Measurements from ENCODE around the gene TBATA. TPM values are rescaled to one million over a fixed set of nuclear protein-coding genes. Genes with fewer than 3 reads are reported as not detected.

The TBATA gene
- total RNA-seq, 1 experiment from 2014 or later: not detected

DNA sequence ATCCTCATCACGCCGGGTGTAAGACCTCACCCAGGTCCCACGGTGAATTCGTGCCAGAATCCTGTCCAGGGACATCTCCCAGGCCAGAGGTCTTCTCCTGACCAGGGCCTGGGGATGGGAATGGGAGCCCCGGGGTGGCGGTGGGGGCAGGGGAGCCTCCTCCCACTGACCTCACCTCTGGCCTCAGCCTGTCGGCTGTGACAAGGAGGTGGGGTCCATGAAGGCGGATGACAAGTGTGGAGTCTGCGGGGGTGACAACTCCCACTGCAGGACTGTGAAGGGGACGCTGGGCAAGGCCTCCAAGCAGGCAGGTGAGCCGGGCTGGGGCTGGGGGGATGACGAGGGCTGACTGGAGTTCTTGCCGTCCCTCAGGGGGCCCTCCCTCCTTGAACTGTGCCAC is 41.3 kb downstream of the TBATA start:
- no peak for DNase-seq (ENCODE audit: low read depth)

DNA sequence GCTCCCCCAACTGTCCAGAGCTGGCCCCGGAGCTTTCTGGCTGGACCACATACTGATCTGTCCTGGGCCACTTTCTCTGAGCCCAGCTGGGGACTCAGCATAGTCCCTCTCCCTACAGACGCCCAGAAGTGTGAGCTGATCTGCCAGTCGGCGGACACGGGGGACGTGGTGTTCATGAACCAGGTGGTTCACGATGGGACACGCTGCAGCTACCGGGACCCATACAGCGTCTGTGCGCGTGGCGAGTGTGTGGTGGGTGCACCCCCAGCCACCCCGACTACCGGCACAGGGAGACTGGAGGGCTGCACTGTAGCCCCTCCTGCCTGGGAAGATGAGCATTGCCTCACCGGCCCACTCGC is 41.8 kb downstream of the TBATA start:
- DNase-seq (ENCODE audit: low read depth): no peak

DNA sequence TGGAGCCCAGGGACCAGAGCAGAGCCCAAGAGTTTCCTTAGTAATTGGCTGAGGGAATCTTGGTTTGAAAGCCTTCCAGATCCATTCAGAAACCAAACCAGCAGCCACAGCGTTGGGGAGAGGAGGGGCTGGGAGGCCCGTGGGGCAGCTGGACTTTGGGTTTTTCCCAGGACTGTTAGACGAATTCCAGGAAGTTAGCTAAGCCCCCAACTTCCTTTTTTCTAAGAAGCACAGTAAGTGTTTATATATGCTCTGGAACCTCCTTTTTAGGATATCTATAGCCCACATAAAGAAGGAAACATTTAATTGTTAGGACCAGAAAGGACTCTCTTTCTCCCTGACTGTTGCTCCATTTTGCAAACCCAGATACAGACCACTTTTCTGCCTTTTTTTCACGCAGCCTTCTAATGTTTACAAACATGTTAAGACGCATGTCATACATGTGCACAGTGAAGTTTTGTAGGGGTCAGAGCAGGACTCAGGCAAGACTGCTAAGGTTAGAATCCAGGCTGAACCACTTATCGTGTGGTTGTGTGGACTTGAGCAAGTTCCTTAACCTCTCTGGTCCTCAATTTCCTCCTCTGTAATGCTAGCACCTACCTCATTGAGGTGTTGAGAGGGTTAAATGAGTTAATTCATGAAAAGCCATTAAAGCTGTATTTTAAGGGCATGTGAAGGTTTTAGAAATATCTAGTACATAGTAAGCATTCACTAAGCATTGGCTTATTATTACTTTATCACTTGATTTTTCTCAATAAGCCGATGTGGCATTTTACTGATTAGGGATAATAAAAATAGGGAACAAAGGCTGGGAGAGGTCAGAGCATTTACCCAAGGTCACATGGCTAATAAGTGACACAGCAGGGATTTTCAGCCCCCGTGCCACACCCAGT is 42.4 kb downstream of the TBATA start:
- peak; percentile 79 for DNase-seq (ENCODE audit: low read depth)

DNA sequence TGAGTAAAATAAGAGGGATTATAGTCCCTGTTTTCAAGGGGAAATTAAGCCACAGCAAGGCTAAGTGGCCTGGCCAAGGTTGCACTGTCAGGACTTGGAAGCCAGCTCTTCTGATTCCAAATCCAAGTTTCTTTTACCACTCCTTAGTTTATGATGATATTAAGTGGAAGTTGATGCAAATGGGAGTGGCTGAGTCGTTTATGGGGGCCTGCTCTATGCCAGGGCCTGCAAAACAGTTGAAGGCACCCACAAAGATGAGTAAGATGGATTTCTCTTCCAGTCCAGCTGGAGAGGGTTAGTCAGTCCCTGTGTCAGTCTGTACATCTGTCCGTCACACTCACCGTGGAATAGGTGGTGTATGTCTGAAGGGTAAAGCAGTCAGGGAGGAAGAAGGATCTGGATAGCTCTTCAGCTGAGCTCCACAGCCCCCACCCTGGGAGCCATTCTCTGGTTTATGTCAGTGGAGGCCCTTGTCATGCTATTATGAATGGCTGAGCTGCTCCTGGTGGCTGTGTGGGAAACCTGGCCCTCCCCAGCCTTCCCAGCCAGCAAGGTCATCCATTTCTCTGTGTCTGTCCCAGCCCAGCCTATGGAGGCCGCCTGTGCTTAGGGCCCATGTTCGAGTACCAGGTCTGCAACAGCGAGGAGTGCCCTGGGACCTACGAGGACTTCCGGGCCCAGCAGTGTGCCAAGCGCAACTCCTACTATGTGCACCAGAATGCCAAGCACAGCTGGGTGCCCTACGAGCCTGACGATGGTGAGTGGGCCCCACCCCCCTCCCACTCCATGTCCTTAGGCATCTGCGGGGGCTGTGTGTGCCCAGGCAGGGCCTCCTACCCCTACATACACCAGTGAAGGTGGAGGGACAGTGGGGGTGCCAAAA is 44.5 kb downstream of the TBATA start:
- peak; percentile 35 for DNase-seq (ENCODE audit: low read depth)

DNA sequence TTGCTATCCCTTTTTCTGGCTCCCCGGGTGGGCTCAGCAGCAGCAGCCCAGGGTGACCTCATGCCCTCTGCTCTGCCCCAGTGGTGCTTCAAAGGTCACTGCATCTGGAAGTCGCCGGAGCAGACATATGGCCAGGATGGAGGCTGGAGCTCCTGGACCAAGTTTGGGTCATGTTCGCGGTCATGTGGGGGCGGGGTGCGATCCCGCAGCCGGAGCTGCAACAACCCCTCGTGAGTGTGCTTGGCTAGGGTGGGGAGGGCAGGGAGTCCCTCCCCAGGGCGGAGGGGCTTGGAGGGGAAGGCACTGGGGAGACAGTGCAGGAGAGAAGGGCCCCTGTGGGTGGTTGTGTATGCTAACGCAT is 46.4 kb downstream of the TBATA start:
- DNase-seq (ENCODE audit: low read depth): no peak

DNA sequence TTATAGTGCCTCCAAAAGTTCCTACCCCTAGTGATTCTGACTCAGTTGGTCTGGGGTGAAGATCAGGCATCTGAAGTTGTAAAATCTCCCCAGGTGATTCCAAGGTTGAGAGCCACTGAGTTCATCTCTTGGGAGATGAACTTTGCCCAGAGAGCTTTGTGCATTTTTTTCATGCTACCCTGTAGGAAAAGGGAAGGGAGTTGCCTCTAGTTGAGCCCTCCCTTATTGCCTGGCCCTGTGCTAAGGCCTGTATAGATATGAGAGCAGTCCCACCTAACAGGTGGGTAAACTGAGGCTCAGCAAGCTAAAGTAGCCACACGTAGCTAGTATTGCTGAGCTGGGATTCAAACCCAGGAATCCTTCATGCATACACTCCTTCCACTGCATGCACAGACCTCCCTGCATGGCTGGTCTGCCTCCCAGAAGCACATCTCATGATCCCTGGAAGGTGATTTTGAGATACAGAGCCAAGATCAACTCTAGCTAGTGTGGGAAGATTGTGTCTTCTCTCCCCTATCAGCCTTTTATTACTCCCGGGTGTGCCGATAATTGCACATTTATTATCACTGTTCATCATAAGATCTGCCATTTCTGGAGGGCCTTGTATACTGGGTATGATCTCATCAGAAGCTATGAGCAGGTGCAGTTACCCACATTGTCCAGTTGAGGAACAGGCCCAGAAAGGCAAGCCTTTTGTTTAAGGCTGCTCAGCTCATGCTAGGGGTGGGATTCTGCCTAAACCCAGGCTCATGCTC is 47.0 kb downstream of the TBATA start:
- DNase-seq (ENCODE audit: low read depth): no peak

DNA sequence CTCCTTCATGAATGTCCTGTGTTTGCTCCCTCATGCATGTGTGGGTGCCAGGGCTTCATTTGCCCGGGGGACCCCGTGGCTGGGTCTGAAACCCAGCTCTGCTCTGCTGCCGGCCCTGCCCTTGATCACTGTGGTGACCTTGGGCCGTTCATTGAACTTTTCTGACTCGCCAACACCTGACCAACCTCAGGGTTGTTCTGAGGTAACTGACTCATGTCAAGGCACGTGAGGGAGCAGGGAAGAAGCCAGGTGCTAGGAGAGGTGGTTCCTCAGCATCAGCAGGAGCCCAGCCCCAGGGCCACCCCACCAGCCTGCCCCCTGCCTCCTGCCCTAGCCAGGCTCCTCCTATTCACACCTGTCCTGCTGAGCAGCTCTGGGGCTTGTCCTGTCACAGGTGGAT is 47.9 kb downstream of the TBATA start:
- no peak for DNase-seq (ENCODE audit: low read depth)

DNA sequence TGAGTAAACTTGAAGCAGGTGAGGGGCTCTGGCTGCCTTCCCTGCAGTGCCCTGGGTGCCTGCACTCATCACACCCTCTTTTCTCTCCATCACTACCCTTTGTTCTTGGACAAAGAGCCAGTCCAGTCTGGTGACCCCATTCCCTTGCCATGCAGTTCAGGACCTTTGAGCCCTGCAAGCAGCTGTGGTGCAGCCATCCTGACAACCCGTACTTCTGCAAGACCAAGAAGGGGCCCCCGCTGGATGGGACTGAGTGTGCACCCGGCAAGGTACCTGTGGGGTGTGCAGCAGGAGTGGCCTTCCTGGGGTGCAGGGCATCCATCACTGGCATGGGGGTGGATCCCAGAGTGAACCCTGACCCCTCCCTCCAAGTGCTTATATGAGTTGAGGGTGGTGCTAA is 48.7 kb downstream of the TBATA start:
- no peak for DNase-seq (ENCODE audit: low read depth)

DNA sequence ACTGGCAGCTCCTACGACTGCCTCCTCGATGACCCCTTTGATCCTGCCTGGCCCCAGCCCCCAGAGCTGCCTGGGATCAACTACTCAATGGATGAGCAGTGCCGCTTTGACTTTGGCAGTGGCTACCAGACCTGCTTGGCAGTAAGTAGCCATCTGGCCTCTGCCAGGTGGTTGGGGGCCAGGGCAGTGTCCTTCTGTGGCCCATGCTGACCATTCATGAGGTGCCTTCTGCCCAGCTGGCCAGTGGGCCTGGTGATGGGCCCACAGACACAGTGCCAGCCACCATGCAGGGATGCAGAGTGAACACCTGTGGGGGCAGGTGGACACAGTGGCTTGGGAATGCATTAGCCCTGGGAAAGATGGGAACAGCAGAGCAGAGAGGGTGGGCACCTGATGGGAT is 50.0 kb downstream of the TBATA start:
- DNase-seq (ENCODE audit: low read depth): no peak

DNA sequence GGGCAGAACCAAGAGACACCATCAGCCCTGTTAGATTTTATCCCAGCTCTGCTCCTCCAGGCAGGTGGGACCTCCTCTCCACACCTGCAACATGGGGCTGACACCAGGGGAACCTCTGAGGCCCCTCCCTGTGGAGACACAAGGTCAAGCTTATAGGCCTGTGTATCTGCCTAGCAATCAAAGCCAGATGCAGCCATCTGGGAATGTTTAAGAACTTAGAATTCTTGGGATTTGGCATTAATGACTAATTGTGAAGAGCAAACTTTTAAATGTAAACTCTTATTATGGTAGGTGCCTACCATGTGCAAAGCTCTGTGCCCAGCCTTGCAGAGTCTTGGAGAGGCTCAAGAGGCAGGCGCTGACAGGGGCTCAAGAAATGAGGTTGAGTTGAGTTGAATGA is 52.1 kb downstream of the TBATA start:
- no peak for DNase-seq (ENCODE audit: low read depth)

DNA sequence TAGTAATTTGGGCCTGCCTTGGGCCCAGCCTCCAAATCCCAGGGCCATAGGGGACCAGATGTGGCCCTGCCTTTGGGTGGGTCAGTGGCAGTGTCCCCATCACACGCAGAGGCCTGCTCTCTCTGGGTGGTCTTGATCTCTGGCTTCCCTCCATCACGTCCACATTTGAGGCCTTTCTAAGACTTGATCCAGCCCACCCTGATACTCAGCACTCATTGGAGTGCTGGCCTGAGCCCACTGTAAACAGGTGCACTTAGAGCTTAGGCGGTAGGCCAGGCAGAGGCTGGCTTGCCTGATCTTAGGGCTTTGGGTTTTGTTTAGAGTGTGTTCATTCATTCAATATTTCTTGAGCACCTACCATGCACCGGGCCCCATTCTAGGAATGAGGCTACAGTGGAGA is 52.6 kb downstream of the TBATA start:
- DNase-seq (ENCODE audit: low read depth): no peak

DNA sequence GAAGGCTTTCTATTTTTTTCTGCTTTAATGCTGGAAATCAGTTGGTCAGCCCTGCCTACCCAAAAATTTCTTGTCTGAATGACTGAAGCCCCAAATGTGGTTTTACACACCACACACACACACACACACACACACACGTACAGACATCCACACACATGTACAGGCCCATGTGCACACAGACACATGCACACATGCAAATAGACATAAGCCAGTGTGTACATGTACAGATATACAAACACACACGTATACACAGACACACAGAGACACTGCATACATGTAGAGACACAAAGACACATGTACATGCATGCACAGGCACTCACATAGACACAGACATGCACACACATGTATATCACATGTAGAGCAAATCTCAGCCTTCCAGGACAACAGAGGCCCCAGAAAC is 54.2 kb downstream of the TBATA start:
- no peak for DNase-seq (ENCODE audit: low read depth)

DNA sequence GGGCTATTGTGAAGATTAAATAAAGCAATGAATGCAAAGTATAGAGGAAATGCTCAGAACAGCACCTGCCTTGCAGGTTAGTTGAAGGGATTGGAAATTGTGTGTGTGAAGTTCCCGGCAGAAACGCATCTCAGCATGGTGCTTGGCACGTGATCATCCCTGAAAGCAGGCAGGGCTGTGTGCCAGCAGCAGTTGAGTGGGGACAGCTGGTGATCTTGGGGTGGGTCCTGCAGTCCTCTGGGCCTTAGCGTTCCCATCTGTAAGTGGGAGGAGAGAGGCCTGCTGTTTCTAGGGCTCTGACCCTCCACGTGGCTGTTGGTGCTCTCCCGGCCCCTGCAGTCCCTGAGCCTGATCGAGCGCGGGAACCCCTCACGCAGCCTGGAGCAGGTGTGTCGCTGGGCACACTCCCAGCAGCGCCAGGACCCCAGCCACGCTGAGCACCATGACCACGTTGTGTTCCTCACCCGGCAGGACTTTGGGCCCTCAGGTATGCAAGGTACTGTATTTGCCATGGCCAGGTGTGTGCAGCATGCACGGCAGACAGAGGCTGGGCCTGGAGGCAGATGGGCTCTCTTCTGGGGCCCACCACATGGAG is 55.3 kb downstream of the TBATA start:
- no peak for DNase-seq (ENCODE audit: low read depth)

DNA sequence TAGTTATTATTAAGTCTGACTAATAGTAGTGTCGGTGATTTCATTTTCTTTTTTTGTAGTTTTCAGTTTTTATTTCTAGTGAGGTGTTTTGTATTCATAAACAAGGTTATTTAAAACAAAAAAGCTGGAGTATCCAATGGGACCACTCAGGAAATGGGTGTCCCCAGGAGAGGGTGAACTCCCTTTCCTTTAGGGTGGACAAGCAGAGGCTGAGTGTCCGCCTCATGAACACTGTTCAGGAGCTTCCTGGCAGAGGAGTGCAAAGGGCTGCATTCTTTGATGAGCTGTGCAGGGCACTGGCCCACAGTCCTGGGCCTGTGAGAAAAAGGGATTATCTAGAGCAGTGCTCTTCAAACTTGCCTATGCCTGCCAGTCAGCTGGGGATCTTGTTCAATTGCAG is 56.8 kb downstream of the TBATA start:
- no peak for DNase-seq (ENCODE audit: low read depth)

DNA sequence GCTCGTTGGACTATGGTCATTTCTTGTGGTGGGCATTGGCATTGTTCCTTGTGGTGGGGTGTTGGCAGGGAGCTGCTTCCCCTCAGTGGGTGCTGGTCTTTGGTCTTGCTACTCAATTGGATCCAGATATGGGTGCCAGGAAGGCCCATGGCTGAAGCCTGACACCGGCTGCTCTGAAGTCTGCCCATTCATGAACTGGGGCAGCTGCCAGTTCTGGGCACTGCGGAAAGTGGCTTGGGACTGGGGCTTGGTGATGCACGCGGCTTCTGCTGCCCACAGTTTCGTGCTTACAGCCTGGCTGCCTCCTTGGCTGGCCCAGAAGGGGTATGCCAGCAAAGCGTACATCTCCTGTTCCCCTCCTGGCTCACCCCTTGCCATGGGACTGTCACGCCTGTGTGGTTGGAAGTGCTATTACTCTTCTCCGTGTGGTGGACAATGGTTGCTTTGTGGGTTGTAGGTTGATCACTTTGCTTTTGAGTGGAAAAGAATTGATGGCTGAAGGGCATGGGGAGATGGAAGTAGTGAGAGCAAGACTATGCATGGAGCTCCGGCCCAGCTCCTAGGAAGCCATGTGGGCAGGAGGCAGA is 58.2 kb downstream of the TBATA start:
- peak; percentile 40 for DNase-seq (ENCODE audit: low read depth)

DNA sequence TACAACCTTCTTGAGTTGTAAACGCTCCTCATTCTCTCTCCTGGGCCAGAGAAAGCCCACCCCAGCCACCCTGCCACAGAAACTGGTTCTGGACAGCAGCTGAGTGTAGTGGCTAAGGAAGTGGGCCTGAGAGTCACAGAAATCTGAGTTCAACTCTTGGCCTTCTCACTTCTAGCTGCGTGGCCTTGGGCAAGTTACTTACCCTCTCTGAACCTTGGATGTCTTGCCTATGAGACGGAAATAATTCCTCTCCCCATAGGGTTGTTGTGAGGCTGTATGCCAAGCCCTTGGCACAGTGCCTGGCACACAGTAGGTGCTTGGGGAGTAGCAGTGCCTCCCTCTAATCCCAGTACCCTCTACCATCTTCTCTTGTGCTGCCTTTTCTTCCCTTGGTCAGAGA is 61.4 kb downstream of the TBATA start:
- no peak for DNase-seq (ENCODE audit: low read depth)

DNA sequence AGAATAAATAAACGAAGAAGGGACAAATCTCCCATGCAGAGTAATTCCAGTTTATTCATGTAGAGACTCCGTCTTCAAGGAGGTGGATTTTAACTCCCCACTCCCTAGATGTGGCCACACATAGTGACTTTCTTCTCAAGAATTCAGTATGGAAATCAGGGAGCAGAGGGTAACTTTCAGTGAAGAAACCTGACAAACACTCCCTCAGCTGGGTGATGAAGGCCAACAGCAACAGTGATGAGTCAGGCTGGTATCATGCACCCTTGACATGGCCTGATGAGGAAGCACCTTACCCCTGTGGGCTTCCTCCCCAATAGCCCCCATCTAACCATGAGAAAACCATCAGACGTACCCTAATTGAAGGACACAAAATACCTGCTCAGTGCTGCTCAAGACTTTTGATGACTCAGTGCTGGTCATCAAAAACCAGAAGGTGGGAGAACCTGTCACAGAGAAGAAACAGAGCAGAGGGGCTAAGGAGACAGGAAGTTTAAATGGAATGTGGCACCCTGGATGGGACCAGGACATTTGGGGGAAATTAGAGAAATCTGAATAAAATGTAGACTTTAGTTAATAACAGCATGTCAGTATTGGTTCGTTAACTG is 62.3 kb downstream of the TBATA start:
- DNase-seq (ENCODE audit: low read depth): peak; percentile 76
